Upper lobe of left lung (tissue), 6 donors: Measurements from ENCODE around the gene RFX1. TPM values are rescaled to one million over a fixed set of nuclear protein-coding genes. Genes with fewer than 3 reads are reported as not detected.

Experiments
- ATAC-seq, 2 donors: fragments of 200-7000 bp; cut with Tn5 transposase; one replicate each; pipeline ENCODE4 v1.9.1; 2022; ENCODE audit warnings: mild to moderate bottlenecking in 2 of 2, moderate library complexity in 2 of 2; ENCODE audit not compliant: low FRiP score in 2 of 2
- DNase-seq, 2 donors: peaks; one replicate each; pipeline ENCODE4 v3.0.0-alpha.2; 2019 to 2020
- H3K27ac ChIP-seq, 4 donors: fragments of 200-600 bp; sonication (generic); one replicate each; pipeline ENCODE4 v1.5.1; 2016 to 2019
- H3K27me3 ChIP-seq, 4 donors: fragments of 200-600 bp; sonication (generic); one replicate each; pipeline ENCODE4 v1.5.1; 2017 to 2019
- H3K36me3 ChIP-seq, 4 donors: fragments of 200-600 bp; sonication (generic); one replicate each; pipeline ENCODE4 v1.5.1; 2016 to 2019
- H3K4me1 ChIP-seq, 4 donors: fragments of 200-600 bp; sonication (generic); one replicate each; pipeline ENCODE4 v1.5.1; 2018 to 2019
- H3K4me3 ChIP-seq, 4 donors: fragments of 200-600 bp; sonication (generic); one replicate each; pipeline ENCODE4 v1.5.1; 2017 to 2019; ENCODE audit warnings: mild to moderate bottlenecking in 2 of 4, moderate library complexity in 1 of 4
- H3K9me3 ChIP-seq, 4 donors: fragments of 200-600 bp; sonication (generic); one replicate each; pipeline ENCODE4 v1.5.1; 2018 to 2019
- CTCF ChIP-seq, 6 experiments: fragments of 450-650 bp in 4 of 6; fragments of 200-600 bp in 2 of 6; sonication (generic) in 2 of 6; IDR thresholded peaks; one replicate each; pipeline ENCODE4 v1.5.1; 2016 to 2019; ENCODE audit warnings: antibody characterized with exemption in 6 of 6
- EP300 ChIP-seq, 4 donors: sonication (generic); formaldehyde crosslinking; IDR thresholded peaks; one replicate each; pipeline ENCODE4 v1.5.1; 2017; ENCODE audit warnings: antibody characterized with exemption in 4 of 4, control low read depth in 2 of 4
- POLR2A ChIP-seq, 4 donors: fragments of 450-650 bp; IDR thresholded peaks; one replicate each; pipeline ENCODE4 v1.5.1; 2016 to 2017; ENCODE audit warnings: antibody characterized with exemption in 4 of 4, mild to moderate bottlenecking in 2 of 4
- POLR2AphosphoS5 ChIP-seq, 2 donors: sonication (generic); formaldehyde crosslinking; IDR thresholded peaks; one replicate each; pipeline ENCODE4 v1.5.1; 2017; ENCODE audit warnings: antibody characterized with exemption in 2 of 2
- WGBS, 2 donors: methylation state at CpG; one replicate each; pipeline ENCODE4 v1.1.5; 2017 to 2018; 5-methylcytosine and 5-hydroxymethylcytosine counted together
- total RNA-seq, 6 donors: library from RNA; depleted of rRNA in 4 of 6; stranded (reverse); fragments of >200 nt in 4 of 6; gene quantifications; one replicate each; pipeline versions ENCODE4 v1.1.0 to v1.2.1, GENCODE V29; 2016 to 2021
- donor health status: DM: no; HTN: no; CAD: no; lungs with moderate emphysema.
- donor health status: DM: no; HTN: yes; CAD: no; lungs with severe emphysema.

RFX1 gene
- total RNA-seq, 6 donors from 2014 or later, result 6.0 to 22.3 (median 15.5) TPM

GRCh38 chr19:13946414-13946813, 59.7 kb downstream of the RFX1 start:
- ATAC-seq, result no peak
- Histone ChIP-seq H3K27me3 (no peaks in the 10 kb centered on the region), H3K9me3 (no peaks in the 10 kb centered on the region), H3K27ac (no peak overlapping the region), H3K36me3 (no peaks in the 10 kb centered on the region), H3K4me1 (no peaks in the 10 kb centered on the region), H3K4me3 (no peak overlapping the region)
- TF ChIP-seq CTCF (IDR thresholded peaks at IDR 0.05), result no peak
- TF ChIP-seq POLR2A (IDR thresholded peaks at IDR 0.05), result no peak
- TF ChIP-seq POLR2AphosphoS5 (IDR thresholded peaks at IDR 0.05), result no peak
- no peak for TF ChIP-seq EP300 (IDR thresholded peaks at IDR 0.05)
- 90 to 93% methylated on average over 4 of the region's 4 CpGs for WGBS, 2 donors
- no peak for DNase-seq

GRCh38 chr19:13942023-13942684, 64.0 kb downstream of the RFX1 start:
- Histone ChIP-seq H3K36me3 (no peaks in the 10 kb centered on the region), H3K9me3 (no peaks in the 10 kb centered on the region), H3K27ac (no peak overlapping the region), H3K4me3 (no peak overlapping the region), H3K27me3 (peaks cover 0 to 4% (median 0%) of the 10 kb centered on the region in 4 donors), H3K4me1 (peaks cover 0 to 12% (median 8%) of the 10 kb centered on the region in 4 donors)
- TF ChIP-seq POLR2AphosphoS5 (IDR thresholded peaks at IDR 0.05), result no peak
- no peak for TF ChIP-seq CTCF (IDR thresholded peaks at IDR 0.05)
- no peak for TF ChIP-seq EP300 (IDR thresholded peaks at IDR 0.05)
- no peak for TF ChIP-seq POLR2A (IDR thresholded peaks at IDR 0.05)
- no peak for DNase-seq
- ATAC-seq, result no peak
- WGBS, 2 donors, result 94 to 100% methylated on average over 1 of the region's 1 CpG

GRCh38 chr19:13938301-13939064, 67.6 kb downstream of the RFX1 start, which contains the start of gene PODNL1:
TSS of gene PODNL1 (minus strand) at chr19:13938417. CDS start at chr19:13938181, 236 bp downstream.
- no peaks in the 10 kb centered on the region for H3K36me3 ChIP-seq
- H3K4me1 ChIP-seq, result peaks cover 0 to 12% (median 8%) of the 10 kb centered on the region in 4 donors
- H3K27ac ChIP-seq, result peak within 1 kb of the TSS in 1 of 4 donors; percentile 61
- 19 to 28% methylated on average over 20 of the region's 21 CpGs for WGBS, 2 donors
- TF ChIP-seq CTCF (IDR thresholded peaks at IDR 0.05) (no peak), POLR2A (IDR thresholded peaks at IDR 0.05) (no peak), EP300 (IDR thresholded peaks at IDR 0.05) (no peak), POLR2AphosphoS5 (IDR thresholded peaks at IDR 0.05) (no peak)
- H3K9me3 ChIP-seq, result no peaks in the 10 kb centered on the region
- H3K4me3 ChIP-seq, result peak within 1 kb of the TSS in 3 of 4 donors; percentile 28 to 42 (median 39)
- ATAC-seq, result peak; percentile 69 to 79
- peak in 1 of 2 donors; percentile 60 for DNase-seq
- peaks cover 0 to 4% (median 0%) of the 10 kb centered on the region in 4 donors for H3K27me3 ChIP-seq

GRCh38 chr19:13937479-13938300, 68.4 kb downstream of the RFX1 start:
- Histone ChIP-seq H3K27me3 (peaks cover 0 to 4% (median 0%) of the 10 kb centered on the region in 4 donors), H3K9me3 (no peaks in the 10 kb centered on the region), H3K36me3 (no peaks in the 10 kb centered on the region), H3K4me1 (peaks cover 0 to 12% (median 8%) of the 10 kb centered on the region in 4 donors), H3K27ac (peak overlapping the region in 1 of 4 donors; percentile 61), H3K4me3 (peak overlapping the region in 3 of 4 donors; percentile 28 to 42 (median 39))
- 24 to 26% methylated on average over 12 to 25 of the region's 29 CpGs for WGBS, 2 donors
- peak in 1 of 2 donors; percentile 82 for DNase-seq
- no peak for TF ChIP-seq CTCF (IDR thresholded peaks at IDR 0.05)
- no peak for TF ChIP-seq POLR2AphosphoS5 (IDR thresholded peaks at IDR 0.05)
- no peak for TF ChIP-seq EP300 (IDR thresholded peaks at IDR 0.05)
- no peak for TF ChIP-seq POLR2A (IDR thresholded peaks at IDR 0.05)
- ATAC-seq, result peak; percentile 16 to 44
